Body of pancreas (tissue), 4 donors: ENCODE measurements around the gene PDZD2.
A peak's percentile ranks its signal among the peaks of the same experiment; 100 is the strongest.

Source experiments
- CTCF ChIP-seq, 7 experiments: fragments of 450-650 bp in 4 of 7; fragments of 200-600 bp in 3 of 7; sonication (generic) in 3 of 7; IDR thresholded peaks; one replicate each; pipeline ENCODE4 v1.5.1; 2016 to 2019; ENCODE audit warnings: antibody characterized with exemption in 7 of 7
- POLR2A ChIP-seq, 3 donors: fragments of 450-650 bp; IDR thresholded peaks; one replicate each; pipeline ENCODE4 v1.6.1; 2016; ENCODE audit warnings: antibody characterized with exemption in 3 of 3, mild to moderate bottlenecking in 2 of 3

GRCh38 chr5:31825518-31826068, 186.7 kb downstream of the PDZD2 start:
- TF ChIP-seq CTCF (IDR thresholded peaks at IDR 0.05), result peak in 6 of 7 experiments; percentile 60 to 80 (median 62)
- TF ChIP-seq POLR2A (IDR thresholded peaks at IDR 0.05), result no peak
